Natural killer cell (primary cell): Measurements from ENCODE around the gene PLEKHH1. TPM values are rescaled to one million over a fixed set of nuclear protein-coding genes. Genes with fewer than 3 reads are reported as not detected.
A peak's percentile ranks its signal among the peaks of the same experiment; 100 is the strongest.
"Not testable (repeated sequence)": the region's sequence is repeated elsewhere in the genome, so short reads cannot be mapped to it uniquely, and the experiment has no call there.

Experiments
- ATAC-seq, 3 donors: fragments of 150-1000 bp in 2 of 3; fragments of 200-7000 bp in 1 of 3; cut with Tn5 transposase; 1 replicate in 1 of 3; 2 replicates in 2 of 3; pipeline ENCODE4 v1.10.0; 2021; ENCODE audit warnings: mild to moderate bottlenecking in 2 of 3, moderate library complexity in 2 of 3
- DNase-seq, 2 donors: peaks; one replicate each; pipeline versions ENCODE4 v3.0.0 to v3.0.0-alpha.2; 2013 to 2021; ENCODE audit warnings: mixed read lengths in 1 of 2
- H3K27ac ChIP-seq: one replicate; pipeline ENCODE4 v1.5.1; 2013; ENCODE audit warnings: mild to moderate bottlenecking, low read length
- H3K27me3 ChIP-seq: one replicate; pipeline ENCODE4 v1.6.1; 2013; ENCODE audit warnings: low read length; ENCODE audit not compliant: control insufficient read depth, insufficient read depth
- H3K36me3 ChIP-seq: one replicate; pipeline ENCODE4 v1.6.1; 2013; ENCODE audit warnings: low read length; ENCODE audit not compliant: control insufficient read depth, insufficient read depth
- H3K4me1 ChIP-seq: one replicate; pipeline ENCODE4 v1.6.1; 2013; ENCODE audit warnings: low read length; ENCODE audit not compliant: control insufficient read depth, insufficient read depth
- H3K4me3 ChIP-seq: one replicate; pipeline ENCODE4 v1.5.1; 2013; ENCODE audit warnings: low read length
- H3K9me3 ChIP-seq: one replicate; pipeline ENCODE4 v1.6.1; 2013; ENCODE audit warnings: low read length; ENCODE audit not compliant: control insufficient read depth, insufficient read depth
- H3K27ac Mint-ChIP-seq, 2 donors: one replicate each; pipeline ENCODE4 v1.8.0; 2022; ENCODE audit warnings: mild to moderate bottlenecking in 2 of 2, mixed read lengths in 2 of 2, moderate library complexity in 1 of 2
- H3K27me3 Mint-ChIP-seq, 2 donors: one replicate each; pipeline ENCODE4 v1.8.0; 2022; ENCODE audit warnings: low read depth in 2 of 2, mixed read lengths in 2 of 2
- H3K36me3 Mint-ChIP-seq: one replicate; pipeline ENCODE4 v1.8.0; 2022; ENCODE audit warnings: mixed read lengths
- H3K4me1 Mint-ChIP-seq, 2 donors: one replicate each; pipeline ENCODE4 v1.8.0; 2022; ENCODE audit warnings: mixed read lengths in 2 of 2
- H3K4me3 Mint-ChIP-seq: one replicate; pipeline ENCODE4 v1.8.0; 2022; ENCODE audit warnings: mild to moderate bottlenecking, moderate library complexity, mixed read lengths
- H3K9me3 Mint-ChIP-seq, 2 donors: one replicate each; pipeline ENCODE4 v1.8.0; 2022; ENCODE audit warnings: mixed read lengths in 2 of 2
- WGBS: methylation state at CpG from one replicate; pipeline ENCODE4 v1.1.7; 2013; ENCODE audit warnings: missing lambda C conversion rate; ENCODE audit not compliant: insufficient coverage; 5-methylcytosine and 5-hydroxymethylcytosine counted together
- intact Hi-C: fragments of 100-400 bp; cut with micrococcal nuclease; formaldehyde crosslinking; loops from one replicate; pipeline ENCODE4 v1.14.2; 2022
- total RNA-seq, 4 donors: library from RNA; stranded (reverse); fragments of 120-200 nt in 1 of 4; gene quantifications; one replicate each; pipeline versions ENCODE4 v1.2.3 to v1.2.4, GENCODE V29; 2013 to 2022
- TF ChIP-seq, protein P1 (sequence below): fragments of 200-600 bp; IDR thresholded peaks from one replicate; pipeline ENCODE4 v1.8.0; 2022; ENCODE audit warnings: antibody characterized with exemption

The PLEKHH1 gene
- total RNA-seq, 3 donors from 2014 or later (not counting 1 experiment from before 2014, with no cell fraction given): not detected

DNA sequence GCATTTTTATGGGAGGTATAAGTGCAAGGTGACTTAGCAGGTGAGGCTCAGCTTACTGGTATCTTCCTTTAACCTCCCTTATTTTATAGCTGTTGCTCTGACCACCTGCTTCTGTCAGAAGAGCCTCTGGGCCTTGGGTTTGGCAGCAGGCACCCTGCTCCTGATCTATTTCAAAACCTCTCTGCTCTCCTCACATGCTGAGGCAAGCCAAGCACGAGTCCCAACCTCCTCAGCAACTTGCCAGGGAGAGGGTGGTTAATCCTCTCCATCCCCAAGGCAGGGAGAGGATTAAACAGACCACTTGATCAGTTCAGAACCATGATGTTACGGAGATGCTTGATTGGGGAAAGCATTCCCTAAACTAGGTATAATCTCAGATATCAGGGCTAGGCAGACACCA lies 5.4 kb downstream of the PLEKHH1 start:
- Histone ChIP-seq H3K36me3 (no peaks in the 10 kb centered on the region), H3K27ac (no peak overlapping the region), H3K27me3 (peaks cover 19% of the 10 kb centered on the region), H3K4me1 (peaks cover 11% of the 10 kb centered on the region), H3K9me3 (no peaks in the 10 kb centered on the region), H3K4me3 (no peak overlapping the region)
- no peaks in the 10 kb centered on the region for H3K9me3 Mint-ChIP-seq
- TF ChIP-seq, protein P1, sequence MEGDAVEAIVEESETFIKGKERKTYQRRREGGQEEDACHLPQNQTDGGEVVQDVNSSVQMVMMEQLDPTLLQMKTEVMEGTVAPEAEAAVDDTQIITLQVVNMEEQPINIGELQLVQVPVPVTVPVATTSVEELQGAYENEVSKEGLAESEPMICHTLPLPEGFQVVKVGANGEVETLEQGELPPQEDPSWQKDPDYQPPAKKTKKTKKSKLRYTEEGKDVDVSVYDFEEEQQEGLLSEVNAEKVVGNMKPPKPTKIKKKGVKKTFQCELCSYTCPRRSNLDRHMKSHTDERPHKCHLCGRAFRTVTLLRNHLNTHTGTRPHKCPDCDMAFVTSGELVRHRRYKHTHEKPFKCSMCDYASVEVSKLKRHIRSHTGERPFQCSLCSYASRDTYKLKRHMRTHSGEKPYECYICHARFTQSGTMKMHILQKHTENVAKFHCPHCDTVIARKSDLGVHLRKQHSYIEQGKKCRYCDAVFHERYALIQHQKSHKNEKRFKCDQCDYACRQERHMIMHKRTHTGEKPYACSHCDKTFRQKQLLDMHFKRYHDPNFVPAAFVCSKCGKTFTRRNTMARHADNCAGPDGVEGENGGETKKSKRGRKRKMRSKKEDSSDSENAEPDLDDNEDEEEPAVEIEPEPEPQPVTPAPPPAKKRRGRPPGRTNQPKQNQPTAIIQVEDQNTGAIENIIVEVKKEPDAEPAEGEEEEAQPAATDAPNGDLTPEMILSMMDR: no peak
- intact Hi-C loops: no loop called here
- no peak overlapping the region for H3K27ac Mint-ChIP-seq
- ATAC-seq: no peak
- no peak for DNase-seq
- H3K4me3 Mint-ChIP-seq: no peak overlapping the region
- 79% methylated on average over 2 of the region's 2 CpGs for WGBS
- no peaks in the 10 kb centered on the region for H3K36me3 Mint-ChIP-seq
- peaks cover 48 to 64% of the 10 kb centered on the region in 2 donors for H3K27me3 Mint-ChIP-seq
- H3K4me1 Mint-ChIP-seq: peaks cover 9 to 12% of the 10 kb centered on the region in 2 donors

DNA sequence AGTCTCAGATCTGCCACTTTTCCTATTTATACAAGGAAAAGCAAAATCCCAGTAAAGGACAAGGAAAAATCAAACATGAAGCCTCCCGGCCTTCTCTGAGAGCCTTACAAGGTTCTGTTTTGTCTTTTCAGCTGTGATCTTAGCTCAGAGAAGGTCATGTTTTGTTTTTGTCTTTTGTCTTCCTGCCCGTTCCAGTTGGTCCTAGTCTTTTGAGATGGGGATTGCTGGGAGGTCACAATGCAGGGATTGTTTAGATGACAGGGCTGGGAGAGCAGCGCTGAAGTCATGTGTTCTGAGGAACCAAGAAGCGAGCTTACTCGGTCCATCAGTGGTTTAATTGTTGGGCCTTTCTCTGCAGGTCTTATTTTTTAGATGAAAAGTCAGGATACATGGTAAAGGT lies 6.0 kb downstream of the PLEKHH1 start:
- Histone ChIP-seq H3K9me3 (no peaks in the 10 kb centered on the region), H3K4me1 (peaks cover 8% of the 10 kb centered on the region), H3K4me3 (no peak overlapping the region), H3K27ac (no peak overlapping the region), H3K27me3 (peaks cover 13% of the 10 kb centered on the region), H3K36me3 (no peaks in the 10 kb centered on the region)
- Mint-ChIP-seq H3K9me3 (no peaks in the 10 kb centered on the region), H3K27ac (no peak overlapping the region), H3K36me3 (no peaks in the 10 kb centered on the region), H3K4me1 (peaks cover 9 to 12% of the 10 kb centered on the region in 2 donors), H3K27me3 (peaks cover 46 to 64% of the 10 kb centered on the region in 2 donors), H3K4me3 (no peak overlapping the region)
- ATAC-seq: no peak
- TF ChIP-seq, protein P1: no peak
- WGBS: 94% methylated on average over 5 of the region's 5 CpGs
- no peak for DNase-seq
- intact Hi-C loops: no loop called here

DNA sequence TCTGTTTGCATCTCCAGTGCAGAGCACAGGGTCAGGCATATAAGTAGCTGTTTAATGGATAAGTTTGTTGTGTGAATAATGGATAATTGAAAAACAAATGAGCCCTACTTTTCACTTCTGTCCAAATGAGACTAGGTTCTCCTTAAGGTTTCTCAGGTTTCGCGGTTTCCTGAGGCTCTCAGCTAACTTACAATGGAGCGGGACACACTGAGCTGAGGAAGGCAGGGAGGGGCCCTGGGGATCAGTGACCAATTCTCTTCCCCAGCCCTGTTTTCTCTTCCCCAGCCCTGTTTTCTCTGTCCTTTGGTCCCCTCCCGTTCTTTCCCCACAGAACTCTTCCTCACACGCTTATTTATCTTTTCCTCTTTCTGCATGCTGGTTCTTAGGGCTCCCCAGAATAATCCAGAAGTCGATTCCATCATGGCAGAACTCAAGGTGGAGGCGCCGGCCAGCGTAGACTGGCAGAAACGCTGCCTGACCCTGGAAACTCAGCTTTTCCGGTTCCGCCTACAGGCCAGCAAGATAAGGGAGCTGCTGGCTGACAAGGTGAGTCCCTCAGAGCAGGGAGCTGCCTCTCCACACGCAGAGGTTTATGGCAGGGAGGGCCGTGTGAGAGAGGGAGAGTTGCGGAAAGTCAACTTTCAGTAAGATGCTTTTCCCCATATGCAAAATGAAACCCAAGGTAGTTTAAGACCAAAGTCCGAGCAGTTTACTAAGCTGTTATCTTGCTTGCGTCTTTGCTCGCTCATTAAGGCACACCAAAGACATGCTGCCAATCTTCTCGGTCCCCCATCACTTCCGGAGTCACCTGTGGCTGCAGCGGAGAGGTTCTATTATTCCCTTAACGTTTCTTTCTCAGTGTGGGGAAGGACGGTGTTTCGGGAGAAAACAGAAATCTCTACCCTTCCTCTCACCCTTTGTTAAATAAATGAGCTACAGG lies 8.6 kb downstream of the PLEKHH1 start:
- Histone ChIP-seq H3K36me3 (no peaks in the 10 kb centered on the region), H3K27me3 (peaks cover 12% of the 10 kb centered on the region), H3K4me1 (peaks cover 8% of the 10 kb centered on the region), H3K9me3 (no peaks in the 10 kb centered on the region), H3K27ac (no peak overlapping the region), H3K4me3 (peak overlapping the region; percentile 4)
- 35% methylated on average over 21 of the region's 24 CpGs for WGBS
- TF ChIP-seq, protein P1: no peak
- Mint-ChIP-seq H3K4me3 (peak overlapping the region; percentile 56), H3K9me3 (no peaks in the 10 kb centered on the region), H3K4me1 (peaks cover 8 to 9% of the 10 kb centered on the region in 2 donors), H3K27ac (peak overlapping the region in 1 of 2 donors; percentile 47), H3K27me3 (peaks cover 53 to 64% of the 10 kb centered on the region in 2 donors), H3K36me3 (no peaks in the 10 kb centered on the region)
- intact Hi-C loops: no loop called here
- ATAC-seq: peak in 1 of 3 donors; percentile 26
- peak in 1 of 2 donors; percentile 10 for DNase-seq

DNA sequence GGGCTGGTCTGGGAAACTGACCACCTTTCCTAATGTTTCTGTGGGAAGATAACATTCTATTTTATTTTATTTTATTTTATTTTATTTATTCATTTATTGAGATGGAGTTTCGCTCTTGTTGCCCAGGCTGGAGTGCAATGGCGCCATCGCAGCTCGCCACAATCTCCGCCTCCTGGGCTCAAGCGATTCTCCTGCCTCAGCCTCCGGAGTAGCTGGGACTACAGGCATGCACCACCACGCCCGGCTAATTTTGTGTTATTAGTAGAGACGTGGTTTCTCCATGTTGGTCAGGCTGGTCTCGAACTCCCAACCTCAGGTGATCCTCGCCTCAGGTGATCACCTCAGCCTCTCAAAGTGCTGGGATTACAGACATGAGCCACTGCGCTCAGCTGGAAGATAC lies 9.5 kb downstream of the PLEKHH1 start:
- H3K36me3 ChIP-seq, H3K9me3 Mint-ChIP-seq, H3K4me1 ChIP-seq, intact Hi-C loops, H3K27ac Mint-ChIP-seq, H3K4me3 Mint-ChIP-seq, H3K27ac ChIP-seq, H3K4me3 ChIP-seq, H3K36me3 Mint-ChIP-seq, ATAC-seq, H3K4me1 Mint-ChIP-seq, H3K9me3 ChIP-seq, DNase-seq: not testable (repeated sequence)
- WGBS: 86% methylated on average over 13 of the region's 13 CpGs
- H3K27me3 Mint-ChIP-seq: peaks cover 58 to 64% of the 10 kb centered on the region in 2 donors
- peaks cover 12% of the 10 kb centered on the region for H3K27me3 ChIP-seq
